HFFc6 (cell line): ENCODE measurements around the gene USP6NL. TPM values are rescaled to one million over a fixed set of nuclear protein-coding genes. Genes with fewer than 3 reads are reported as not detected.

ENCODE experiments used
- DNase-seq: peaks from one replicate; pipeline ENCODE4 v3.0.0-alpha.2; 2018
- H3K27ac Mint-ChIP-seq: 2 replicates; pipeline ENCODE4 v1.8.0; 2020; ENCODE audit warnings: mild to moderate bottlenecking, mixed read lengths
- H3K27me3 Mint-ChIP-seq: 2 replicates; pipeline ENCODE4 v1.8.0; 2021; ENCODE audit warnings: mild to moderate bottlenecking, moderate library complexity, mixed read lengths; ENCODE audit not compliant: insufficient read depth
- H3K36me3 Mint-ChIP-seq: 2 replicates; pipeline ENCODE4 v1.8.0; 2021; ENCODE audit warnings: low read depth, mixed read lengths
- H3K4me1 Mint-ChIP-seq: 2 replicates; pipeline ENCODE4 v1.8.0; 2020; ENCODE audit warnings: low read depth, mixed read lengths
- H3K4me3 Mint-ChIP-seq: 2 replicates; pipeline ENCODE4 v1.8.0; 2020; ENCODE audit warnings: mild to moderate bottlenecking, moderate library complexity, mixed read lengths
- H3K9me3 Mint-ChIP-seq: 2 replicates; pipeline ENCODE4 v1.8.0; 2020; ENCODE audit warnings: mild to moderate bottlenecking, mixed read lengths
- CTCF ChIP-seq: fragments of 200-600 bp; sonication (generic); IDR thresholded peaks from 2 replicates; pipeline ENCODE4 v1.5.0; 2021; ENCODE audit warnings: antibody characterized with exemption, mild to moderate bottlenecking
- total RNA-seq, 6 experiments: library from RNA; stranded (reverse); fragmentation: NEBNext Ultra II Directional; extraction: Animal tissue kit (Norgen Biotek cat#: 25700); gene quantifications; 2 replicates in 1 of 6; 3 replicates in 5 of 6; pipeline ENCODE4 v1.2.3, GENCODE V29; 2021

Gene USP6NL
- total RNA-seq, 6 experiments from 2014 or later, result 9.8 to 13.3 (median 11.8) TPM

GRCh38 chr10:11473128-11473760 lies 138.2 kb downstream of the USP6NL start:
- Mint-ChIP-seq H3K27ac (no peak overlapping the region), H3K4me1 (peaks cover 8% of the 10 kb centered on the region; the same call in 1 of the 2 replicates), H3K4me3 (no peak overlapping the region), H3K27me3 (no peaks in the 10 kb centered on the region; the same call in 1 of the 2 replicates), H3K36me3 (no peaks in the 10 kb centered on the region), H3K9me3 (no peaks in the 10 kb centered on the region)
- DNase-seq, result no peak
- no peak for TF ChIP-seq CTCF

- Mint-ChIP-seq H3K9me3 (no peaks in the 10 kb centered on the region), H3K27ac (no peak overlapping the region), H3K27me3 (no peaks in the 10 kb centered on the region; the same call in 1 of the 2 replicates), H3K4me1 (peaks cover 8% of the 10 kb centered on the region; the same call in 1 of the 2 replicates), H3K36me3 (no peaks in the 10 kb centered on the region), H3K4me3 (no peak overlapping the region)
- DNase-seq, result peak; percentile 9
- TF ChIP-seq CTCF, result peak; percentile 89
Measured at GRCh38 chr10:11472158-11472753, 139.2 kb downstream of the USP6NL start.

- H3K27ac Mint-ChIP-seq, result no peak overlapping the region
- TF ChIP-seq CTCF, result no peak
- no peak overlapping the region for H3K4me3 Mint-ChIP-seq
- H3K36me3 Mint-ChIP-seq, result no peaks in the 10 kb centered on the region
- no peak for DNase-seq
- H3K9me3 Mint-ChIP-seq, result no peaks in the 10 kb centered on the region
- H3K4me1 Mint-ChIP-seq, result no peaks in the 10 kb centered on the region
- H3K27me3 Mint-ChIP-seq, result no peaks in the 10 kb centered on the region; the same call in 1 of the 2 replicates
Measured at GRCh38 chr10:11469575-11470391, 141.7 kb downstream of the USP6NL start.

- Mint-ChIP-seq H3K9me3 (no peaks in the 10 kb centered on the region), H3K4me1 (no peaks in the 10 kb centered on the region), H3K36me3 (no peaks in the 10 kb centered on the region), H3K27me3 (no peaks in the 10 kb centered on the region; the same call in 1 of the 2 replicates), H3K27ac (no peak overlapping the region), H3K4me3 (no peak overlapping the region)
- TF ChIP-seq CTCF, result no peak
- DNase-seq, result no peak
Measured at GRCh38 chr10:11468126-11468742, 143.2 kb downstream of the USP6NL start.

GRCh38 chr10:11465406-11465805 lies 146.0 kb downstream of the USP6NL start:
- Mint-ChIP-seq H3K9me3 (no peaks in the 10 kb centered on the region), H3K4me3 (no peak overlapping the region), H3K27ac (no peak overlapping the region), H3K4me1 (no peaks in the 10 kb centered on the region), H3K27me3 (no peaks in the 10 kb centered on the region; the same call in 1 of the 2 replicates), H3K36me3 (peaks cover 5% of the 10 kb centered on the region; the same call in 1 of the 2 replicates)
- no peak for TF ChIP-seq CTCF
- no peak for DNase-seq
